Astrocyte (in vitro differentiated cells and primary cell): ENCODE data around the gene SUSD6. TPM values are rescaled to one million over a fixed set of nuclear protein-coding genes. Genes with fewer than 3 reads are reported as not detected.

Source experiments
- DNase-seq: peaks from one replicate; pipeline ENCODE4 v3.0.0-alpha.2; 2010; ENCODE audit warnings: low read depth
- FAIRE-seq: peaks from 2 replicates; lab custom pipeline; 2011; peaks lifted over from hg19 to GRCh38; lab: Jason Lieb, UNC
- H2AFZ ChIP-seq: 2 replicates; pipeline ENCODE4 v1.6.0; 2012; ENCODE audit warnings: low read depth, low read length, inconsistent platforms
- H3K27ac ChIP-seq: 2 replicates; pipeline ENCODE4 v1.5.1; 2011; ENCODE audit warnings: low read depth, low read length, inconsistent platforms
- H3K27me3 ChIP-seq: 2 replicates; pipeline ENCODE4 v1.6.0; 2011; ENCODE audit warnings: low read length, inconsistent platforms; ENCODE audit not compliant: insufficient read depth
- H3K36me3 ChIP-seq: 2 replicates; pipeline ENCODE4 v1.5.1; 2011; ENCODE audit warnings: low read length, inconsistent platforms; ENCODE audit not compliant: insufficient read depth
- H3K4me1 ChIP-seq: 2 replicates; pipeline ENCODE4 v1.5.1; 2011; ENCODE audit warnings: low read length, inconsistent platforms; ENCODE audit not compliant: insufficient read depth
- H3K4me2 ChIP-seq: 2 replicates; pipeline ENCODE4 v1.6.0; 2012; ENCODE audit warnings: low read length, inconsistent platforms
- H3K4me3 ChIP-seq: 2 replicates; pipeline ENCODE4 v1.5.1; 2011; ENCODE audit warnings: low read depth, mild to moderate bottlenecking, low read length, inconsistent platforms; ENCODE audit not compliant: insufficient read depth
- H3K79me2 ChIP-seq: 2 replicates; pipeline ENCODE4 v1.6.0; 2012; ENCODE audit warnings: mild to moderate bottlenecking, low read length, inconsistent platforms; ENCODE audit not compliant: insufficient read depth
- H3K9ac ChIP-seq: 2 replicates; pipeline ENCODE4 v1.6.0; 2012; ENCODE audit warnings: mild to moderate bottlenecking, low read length, inconsistent platforms
- H3K9me3 ChIP-seq: 2 replicates; pipeline ENCODE4 v1.5.1; 2012; ENCODE audit warnings: low read depth, mild to moderate bottlenecking, low read length, inconsistent platforms; ENCODE audit not compliant: insufficient read depth
- H4K20me1 ChIP-seq: 2 replicates; pipeline ENCODE4 v1.6.0; 2012; ENCODE audit warnings: low read length, inconsistent platforms; ENCODE audit not compliant: insufficient read depth
- H3K27ac Mint-ChIP-seq: one replicate; pipeline ENCODE4 v1.8.0; 2021; ENCODE audit warnings: mild to moderate bottlenecking, mixed read lengths; ENCODE audit not compliant: unreplicated experiment
- H3K27me3 Mint-ChIP-seq: one replicate; pipeline ENCODE4 v1.8.0; 2021; ENCODE audit warnings: low read depth, mixed read lengths; ENCODE audit not compliant: unreplicated experiment
- H3K36me3 Mint-ChIP-seq: one replicate; pipeline ENCODE4 v1.8.0; 2021; ENCODE audit warnings: low read depth, mixed read lengths; ENCODE audit not compliant: unreplicated experiment
- H3K4me1 Mint-ChIP-seq: one replicate; pipeline ENCODE4 v1.8.0; 2021; ENCODE audit warnings: low read depth, mixed read lengths; ENCODE audit not compliant: unreplicated experiment
- H3K4me3 Mint-ChIP-seq: one replicate; pipeline ENCODE4 v1.8.0; 2021; ENCODE audit warnings: mild to moderate bottlenecking, moderate library complexity, mixed read lengths; ENCODE audit not compliant: unreplicated experiment
- H3K9me3 Mint-ChIP-seq: one replicate; pipeline ENCODE4 v1.8.0; 2021; ENCODE audit warnings: mild to moderate bottlenecking, mixed read lengths; ENCODE audit not compliant: unreplicated experiment
- CTCF ChIP-seq: IDR thresholded peaks from 2 replicates; pipeline ENCODE4 v1.5.1; 2011; ENCODE audit warnings: low read depth, mild to moderate bottlenecking, inconsistent platforms, low read length, moderate library complexity; ENCODE audit not compliant: insufficient read depth
- EZH2 ChIP-seq: IDR thresholded peaks from 2 replicates; pipeline ENCODE4 v1.6.1; 2012; ENCODE audit warnings: mild to moderate bottlenecking, low read length, inconsistent platforms; ENCODE audit not compliant: insufficient read depth
- total RNA-seq: library from RNA; stranded (reverse); gene quantifications from 2 replicates; pipeline ENCODE4 v1.2.1, GENCODE V29; 2021

SUSD6 gene
- total RNA-seq, 1 donor from 2014 or later = 25.6 TPM

- H4K20me1 ChIP-seq = peaks cover 87% of the 10 kb centered on the region
- Mint-ChIP-seq H3K4me3 (peak overlapping the region; percentile 37), H3K36me3 (peaks cover 9% of the 10 kb centered on the region), H3K27ac (peak overlapping the region; percentile 19), H3K4me1 (peaks cover 65% of the 10 kb centered on the region), H3K27me3 (no peaks in the 10 kb centered on the region), H3K9me3 (peaks cover 4% of the 10 kb centered on the region)
- peaks cover 27% of the 10 kb centered on the region for H3K4me1 ChIP-seq
- no peaks in the 10 kb centered on the region for H3K36me3 ChIP-seq
- no peak overlapping the region for H3K9ac ChIP-seq
- no peak overlapping the region for H2AFZ ChIP-seq
- H3K4me3 ChIP-seq = no peak overlapping the region
- TF ChIP-seq EZH2 = no peak
- TF ChIP-seq CTCF = no peak
- H3K4me2 ChIP-seq = no peak overlapping the region
- H3K9me3 ChIP-seq = no peaks in the 10 kb centered on the region
- H3K27me3 ChIP-seq = no peaks in the 10 kb centered on the region
- FAIRE-seq (no peak), DNase-seq (no peak)
- H3K79me2 ChIP-seq = peaks cover 90% of the 10 kb centered on the region
- no peak overlapping the region for H3K27ac ChIP-seq
Observed at GRCh38 chr14:69636718-69637480, 25.5 kb downstream of the SUSD6 start.

GRCh38 chr14:69637503-69638031, 26.2 kb downstream of the SUSD6 start:
- Histone ChIP-seq H3K4me2 (peak overlapping the region; percentile 51), H3K36me3 (no peaks in the 10 kb centered on the region)
- peak overlapping the region; percentile 37 for H3K4me3 Mint-ChIP-seq

More at GRCh38 chr14:69637503-69638031, 26.2 kb downstream of the SUSD6 start:
- H3K9me3 Mint-ChIP-seq = peaks cover 9% of the 10 kb centered on the region
- no peaks in the 10 kb centered on the region for H3K9me3 ChIP-seq
- H3K27ac ChIP-seq = no peak overlapping the region
- no peak overlapping the region for H3K9ac ChIP-seq
- peak overlapping the region; percentile 19 for H3K27ac Mint-ChIP-seq
- peaks cover 81% of the 10 kb centered on the region for H4K20me1 ChIP-seq
- peaks cover 15% of the 10 kb centered on the region for H3K36me3 Mint-ChIP-seq
- peaks cover 21% of the 10 kb centered on the region for H3K4me1 ChIP-seq
- no peak for TF ChIP-seq CTCF
- TF ChIP-seq EZH2 = no peak
- H3K27me3 ChIP-seq = no peaks in the 10 kb centered on the region
- no peaks in the 10 kb centered on the region for H3K27me3 Mint-ChIP-seq
- FAIRE-seq (no peak), DNase-seq (no peak)
- no peak overlapping the region for H3K4me3 ChIP-seq
- H3K79me2 ChIP-seq = peaks cover 87% of the 10 kb centered on the region
- H3K4me1 Mint-ChIP-seq = peaks cover 61% of the 10 kb centered on the region
- H2AFZ ChIP-seq = no peak overlapping the region
